ENCODE measurements around the gene EHD2. TPM values are rescaled to one million over a fixed set of nuclear protein-coding genes. Genes with fewer than 3 reads are reported as not detected.

EHD2 gene
- total and polyA plus RNA-seq, 12 donors: 5.8 to 170 (median 102) TPM

- Histone ChIP-seq H3K4me3 (no peak overlapping the region), H3K9me3 (replicated peaks in 1 of 3) (no peaks in the 10 kb centered on the region), H3K4me1 (replicated peaks in 1 of 2) (no peaks in the 10 kb centered on the region), H3K27me3 (no peaks in the 10 kb centered on the region), H3K27ac (no peak overlapping the region), H3K36me3 (replicated peaks in 1 of 2) (peaks cover 0 to 95% of the 10 kb centered on the region in 2 donors)
- TF ChIP-seq, protein P1, sequence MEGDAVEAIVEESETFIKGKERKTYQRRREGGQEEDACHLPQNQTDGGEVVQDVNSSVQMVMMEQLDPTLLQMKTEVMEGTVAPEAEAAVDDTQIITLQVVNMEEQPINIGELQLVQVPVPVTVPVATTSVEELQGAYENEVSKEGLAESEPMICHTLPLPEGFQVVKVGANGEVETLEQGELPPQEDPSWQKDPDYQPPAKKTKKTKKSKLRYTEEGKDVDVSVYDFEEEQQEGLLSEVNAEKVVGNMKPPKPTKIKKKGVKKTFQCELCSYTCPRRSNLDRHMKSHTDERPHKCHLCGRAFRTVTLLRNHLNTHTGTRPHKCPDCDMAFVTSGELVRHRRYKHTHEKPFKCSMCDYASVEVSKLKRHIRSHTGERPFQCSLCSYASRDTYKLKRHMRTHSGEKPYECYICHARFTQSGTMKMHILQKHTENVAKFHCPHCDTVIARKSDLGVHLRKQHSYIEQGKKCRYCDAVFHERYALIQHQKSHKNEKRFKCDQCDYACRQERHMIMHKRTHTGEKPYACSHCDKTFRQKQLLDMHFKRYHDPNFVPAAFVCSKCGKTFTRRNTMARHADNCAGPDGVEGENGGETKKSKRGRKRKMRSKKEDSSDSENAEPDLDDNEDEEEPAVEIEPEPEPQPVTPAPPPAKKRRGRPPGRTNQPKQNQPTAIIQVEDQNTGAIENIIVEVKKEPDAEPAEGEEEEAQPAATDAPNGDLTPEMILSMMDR (IDR thresholded peaks at IDR 0.05): no peak
- no peak for TF ChIP-seq POLR2A (IDR thresholded peaks at IDR 0.05)
- no peak for DNase-seq
- WGBS, 4 donors: 84 to 90% (median 88%) methylated on average over 23 to 27 of the region's 27 CpGs
- intact Hi-C loops (cut with DNase I): no loop called here
Observed at GRCh38 chr19:47752440-47753211, 39.4 kb downstream of the EHD2 start.

DNA sequence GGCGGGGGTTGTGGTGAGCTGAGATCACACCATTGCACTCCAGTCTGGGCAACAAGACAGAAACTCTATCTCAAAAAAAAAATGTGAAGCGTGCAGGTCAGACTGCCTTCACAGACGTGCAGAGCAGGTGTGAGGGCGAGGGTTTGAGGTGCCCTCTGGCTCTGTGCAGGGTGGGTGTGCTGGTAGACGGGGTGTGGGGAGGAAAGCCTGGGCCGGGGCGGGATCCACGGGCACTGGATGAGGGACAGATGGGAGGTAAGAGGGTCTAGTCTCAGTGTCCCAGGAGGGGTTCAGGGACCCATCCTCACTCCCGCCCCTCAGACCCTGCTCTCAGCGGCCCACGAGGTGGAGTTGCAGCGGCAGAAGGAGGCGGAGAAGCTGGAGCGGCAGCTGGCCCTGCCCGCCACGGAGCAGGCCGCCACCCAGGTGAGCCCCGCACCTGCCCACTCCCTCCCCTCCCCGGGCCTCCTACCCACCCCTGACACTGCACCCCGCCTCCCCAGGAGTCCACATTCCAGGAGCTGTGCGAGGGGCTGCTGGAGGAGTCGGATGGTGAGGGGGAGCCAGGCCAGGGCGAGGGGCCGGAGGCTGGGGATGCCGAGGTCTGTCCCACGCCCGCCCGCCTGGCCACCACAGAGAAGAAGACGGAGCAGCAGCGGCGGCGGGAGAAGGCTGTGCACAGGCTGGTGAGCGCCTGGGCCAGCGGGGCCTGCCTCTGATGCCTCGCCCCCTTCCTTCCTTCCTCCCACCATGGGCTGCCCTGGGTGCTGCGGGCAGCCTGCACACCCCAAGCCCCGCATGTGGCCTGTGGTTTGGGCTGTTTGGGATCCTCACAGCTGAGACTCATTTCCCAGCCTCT, 41.2 kb downstream of the EHD2 start:
- no peaks in the 10 kb centered on the region for H3K4me1 ChIP-seq (replicated peaks in 1 of 2)
- WGBS, 4 donors: 85 to 93% (median 91%) methylated on average over 14 to 37 of the region's 37 CpGs
- H3K36me3 ChIP-seq (replicated peaks in 1 of 2): peaks cover 0 to 86% of the 10 kb centered on the region in 2 donors
- no peak for DNase-seq
- no peak overlapping the region for H3K27ac ChIP-seq
- TF ChIP-seq POLR2A (IDR thresholded peaks at IDR 0.05): no peak
- TF ChIP-seq, protein P1 (IDR thresholded peaks at IDR 0.05): no peak
- no peak overlapping the region for H3K4me3 ChIP-seq
- intact Hi-C loops (cut with DNase I): no loop called here
- no peaks in the 10 kb centered on the region for H3K27me3 ChIP-seq
- H3K9me3 ChIP-seq (replicated peaks in 1 of 3): no peaks in the 10 kb centered on the region

DNA sequence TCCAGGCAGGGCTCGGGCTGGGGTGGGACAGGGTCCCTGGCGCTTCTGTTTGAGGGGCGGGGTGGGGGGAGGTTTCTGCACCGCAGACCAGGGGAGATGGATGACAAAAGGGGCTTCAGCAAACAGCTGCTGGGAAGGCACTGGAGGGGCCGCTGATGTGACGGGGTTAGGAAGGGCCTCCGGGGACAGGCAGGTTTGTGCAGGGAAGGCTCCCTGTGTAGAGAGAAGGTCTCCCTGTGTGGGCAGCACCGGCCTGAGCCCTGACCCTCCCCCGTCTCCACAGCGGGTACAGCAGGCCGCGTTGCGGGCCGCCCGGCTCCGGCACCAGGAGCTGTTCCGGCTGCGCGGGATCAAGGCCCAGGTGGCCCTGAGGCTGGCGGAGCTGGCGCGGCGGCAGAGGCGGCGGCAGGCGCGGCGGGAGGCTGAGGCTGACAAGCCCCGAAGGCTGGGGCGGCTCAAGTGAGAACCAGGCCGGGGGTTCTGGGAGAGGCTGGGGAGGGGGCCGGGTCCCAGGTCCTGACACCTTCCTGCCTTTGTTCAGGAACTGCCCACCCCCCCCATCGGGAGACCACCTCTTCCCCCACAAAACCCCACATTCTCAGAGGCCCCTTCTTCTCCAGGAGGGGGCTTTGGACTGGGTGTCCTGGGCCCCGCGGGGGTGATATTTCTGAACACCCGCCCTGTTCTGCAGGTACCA, 42.0 kb downstream of the EHD2 start:
- H3K36me3 ChIP-seq (replicated peaks in 1 of 2): peaks cover 0 to 79% of the 10 kb centered on the region in 2 donors
- DNase-seq: no peak
- H3K27me3 ChIP-seq: no peaks in the 10 kb centered on the region
- no peak for TF ChIP-seq POLR2A (IDR thresholded peaks at IDR 0.05)
- TF ChIP-seq, protein P1 (IDR thresholded peaks at IDR 0.05): no peak
- WGBS, 4 donors: 91 to 95% (median 92%) methylated on average over 30 to 36 of the region's 36 CpGs
- H3K9me3 ChIP-seq (replicated peaks in 1 of 3): no peaks in the 10 kb centered on the region
- H3K4me1 ChIP-seq (replicated peaks in 1 of 2): no peaks in the 10 kb centered on the region
- no peak overlapping the region for H3K4me3 ChIP-seq
- H3K27ac ChIP-seq: no peak overlapping the region
- intact Hi-C loops (cut with DNase I): no loop called here
